ENCODE data around the gene NEB. TPM values are rescaled to one million over a fixed set of nuclear protein-coding genes. Genes with fewer than 3 reads are reported as not detected.
"Not testable (repeated sequence)": the region's sequence is repeated elsewhere in the genome, so short reads cannot be mapped to it uniquely, and the experiment has no call there.

NEB gene
- total RNA-seq, 4 donors from 2014 or later = 0.07 to 0.47 (median 0.21) TPM

DNA sequence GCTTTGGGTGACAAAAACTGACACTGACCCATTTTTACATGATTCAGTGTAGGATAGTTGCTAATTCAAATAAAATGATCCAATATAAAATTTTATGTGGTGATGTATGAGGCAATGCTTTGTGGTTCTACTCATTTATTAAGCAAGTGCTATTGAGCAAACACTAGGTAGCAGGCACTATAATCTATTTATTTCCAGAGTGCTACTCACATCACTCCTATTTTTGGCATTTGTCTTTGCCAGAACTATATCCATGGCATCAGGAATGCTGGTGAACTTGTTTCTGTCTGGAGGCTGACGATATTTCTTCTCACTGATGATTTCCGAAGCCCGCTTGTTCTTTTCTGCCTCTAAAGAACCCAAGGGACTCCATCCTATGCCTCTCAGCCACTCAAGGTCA lies 84.3 kb downstream of the NEB start:
- no peaks in the 10 kb centered on the region for H3K36me3 ChIP-seq
- no peak overlapping the region for H3K4me3 ChIP-seq

DNA sequence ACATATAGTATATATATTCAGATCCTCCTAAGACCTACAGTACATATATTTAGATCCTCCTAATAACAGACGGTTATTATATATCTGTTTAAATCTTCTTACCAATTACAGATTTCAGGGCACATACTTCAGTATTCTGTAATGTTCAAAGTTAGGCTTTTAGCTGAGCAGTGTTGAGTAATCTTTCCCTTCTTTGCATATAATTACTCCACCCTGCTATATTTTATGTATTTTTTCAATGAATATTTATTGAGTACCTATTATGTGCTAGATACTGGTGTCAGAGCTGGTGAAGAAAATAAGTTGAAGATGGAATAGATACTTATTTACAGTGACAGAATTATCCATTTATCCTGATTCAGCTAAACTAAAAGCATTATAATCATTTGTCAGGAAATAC lies 84.9 kb downstream of the NEB start:
- no peaks in the 10 kb centered on the region for H3K4me1 ChIP-seq
- 76 to 77% methylated on average over 1 of the region's 1 CpG for WGBS, 2 donors (ENCODE audit: low coverage in 1 of 2)
- TF ChIP-seq, protein P1, sequence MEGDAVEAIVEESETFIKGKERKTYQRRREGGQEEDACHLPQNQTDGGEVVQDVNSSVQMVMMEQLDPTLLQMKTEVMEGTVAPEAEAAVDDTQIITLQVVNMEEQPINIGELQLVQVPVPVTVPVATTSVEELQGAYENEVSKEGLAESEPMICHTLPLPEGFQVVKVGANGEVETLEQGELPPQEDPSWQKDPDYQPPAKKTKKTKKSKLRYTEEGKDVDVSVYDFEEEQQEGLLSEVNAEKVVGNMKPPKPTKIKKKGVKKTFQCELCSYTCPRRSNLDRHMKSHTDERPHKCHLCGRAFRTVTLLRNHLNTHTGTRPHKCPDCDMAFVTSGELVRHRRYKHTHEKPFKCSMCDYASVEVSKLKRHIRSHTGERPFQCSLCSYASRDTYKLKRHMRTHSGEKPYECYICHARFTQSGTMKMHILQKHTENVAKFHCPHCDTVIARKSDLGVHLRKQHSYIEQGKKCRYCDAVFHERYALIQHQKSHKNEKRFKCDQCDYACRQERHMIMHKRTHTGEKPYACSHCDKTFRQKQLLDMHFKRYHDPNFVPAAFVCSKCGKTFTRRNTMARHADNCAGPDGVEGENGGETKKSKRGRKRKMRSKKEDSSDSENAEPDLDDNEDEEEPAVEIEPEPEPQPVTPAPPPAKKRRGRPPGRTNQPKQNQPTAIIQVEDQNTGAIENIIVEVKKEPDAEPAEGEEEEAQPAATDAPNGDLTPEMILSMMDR (IDR thresholded peaks at IDR 0.05) = no peak
- no peak for TF ChIP-seq POLR2AphosphoS5 (IDR thresholded peaks at IDR 0.05)
- no peak for TF ChIP-seq EP300 (IDR thresholded peaks at IDR 0.05)
- TF ChIP-seq POLR2A (IDR thresholded peaks at IDR 0.05) = no peak
- no peak overlapping the region for H3K27ac ChIP-seq
- no peak for ATAC-seq
- H3K4me3 ChIP-seq = no peak overlapping the region
- no peaks in the 10 kb centered on the region for H3K36me3 ChIP-seq
- H3K9me3 ChIP-seq = peaks cover 0 to 21% (median 0%) of the 10 kb centered on the region in 3 donors
- H3K27me3 ChIP-seq = no peaks in the 10 kb centered on the region

More for the DNA sequence above, 84.3 kb downstream of the NEB start:
- Histone ChIP-seq H3K4me1 (no peaks in the 10 kb centered on the region), H3K27ac (no peak overlapping the region), H3K9me3 (peaks cover 0 to 21% (median 0%) of the 10 kb centered on the region in 3 donors), H3K27me3 (no peaks in the 10 kb centered on the region)
- WGBS, 2 donors (ENCODE audit: low coverage in 1 of 2) = 70 to 100% methylated on average over 2 to 3 of the region's 3 CpGs
- no peak for ATAC-seq
- TF ChIP-seq, protein P1 (IDR thresholded peaks at IDR 0.05) = no peak

DNA sequence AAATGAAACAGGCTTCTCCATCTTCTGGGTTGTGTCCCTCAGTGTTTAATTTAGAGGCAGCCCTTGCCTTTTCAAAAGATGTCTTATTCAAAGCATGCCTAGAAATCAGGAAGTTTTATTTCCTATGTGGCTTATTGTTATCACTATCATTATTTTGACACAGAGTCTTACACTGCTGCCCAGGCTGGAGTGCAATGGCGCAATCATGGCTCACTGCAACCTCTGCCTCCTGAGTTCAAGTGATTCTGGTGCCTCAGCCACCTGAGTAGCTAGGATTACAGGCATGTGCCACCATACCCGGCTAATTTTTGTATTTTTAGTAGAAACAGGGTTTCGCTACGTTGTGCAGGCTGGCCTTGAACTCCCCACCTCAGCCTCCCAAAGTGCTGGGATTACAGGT lies 87.8 kb downstream of the NEB start:
- WGBS, 2 donors (ENCODE audit: low coverage in 1 of 2) = 93% methylated on average over 4 of the region's 4 CpGs; no CpG with 5 or more reads in 1 of the 2 donors
- ATAC-seq, H3K4me3 ChIP-seq: not testable (repeated sequence)

DNA sequence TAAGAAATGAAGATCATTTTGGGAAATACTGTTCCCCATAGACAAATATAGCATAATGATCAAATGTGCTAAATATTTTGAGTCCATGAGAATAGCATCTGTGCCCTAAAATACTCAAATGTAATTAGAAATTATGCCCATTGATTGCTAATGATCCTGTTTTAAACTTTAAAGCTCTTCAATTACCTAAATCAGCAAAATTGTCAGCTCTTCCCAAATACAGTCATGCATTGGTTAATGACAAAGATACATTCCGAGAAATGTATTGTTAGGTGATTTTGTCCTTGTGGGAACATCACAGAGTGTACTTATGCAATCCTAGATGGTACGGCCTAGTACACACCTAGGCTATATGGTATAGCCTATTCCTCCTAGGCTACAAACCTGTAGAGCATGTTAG lies 89.7 kb downstream of the NEB start:
- TF ChIP-seq POLR2AphosphoS5 (IDR thresholded peaks at IDR 0.05) (no peak), POLR2A (IDR thresholded peaks at IDR 0.05) (no peak), EP300 (IDR thresholded peaks at IDR 0.05) (no peak)
- TF ChIP-seq, protein P1 (IDR thresholded peaks at IDR 0.05) = no peak
- WGBS, 2 donors (ENCODE audit: low coverage in 1 of 2) = 92 to 95% methylated on average over 2 of the region's 2 CpGs
- H3K4me1 ChIP-seq = no peaks in the 10 kb centered on the region

More for the DNA sequence above, 87.8 kb downstream of the NEB start:
- H3K9me3 ChIP-seq = peaks cover 0 to 21% (median 0%) of the 10 kb centered on the region in 3 donors
- H3K27ac ChIP-seq, H3K27me3 ChIP-seq, H3K4me1 ChIP-seq, H3K36me3 ChIP-seq: not testable (repeated sequence)

DNA sequence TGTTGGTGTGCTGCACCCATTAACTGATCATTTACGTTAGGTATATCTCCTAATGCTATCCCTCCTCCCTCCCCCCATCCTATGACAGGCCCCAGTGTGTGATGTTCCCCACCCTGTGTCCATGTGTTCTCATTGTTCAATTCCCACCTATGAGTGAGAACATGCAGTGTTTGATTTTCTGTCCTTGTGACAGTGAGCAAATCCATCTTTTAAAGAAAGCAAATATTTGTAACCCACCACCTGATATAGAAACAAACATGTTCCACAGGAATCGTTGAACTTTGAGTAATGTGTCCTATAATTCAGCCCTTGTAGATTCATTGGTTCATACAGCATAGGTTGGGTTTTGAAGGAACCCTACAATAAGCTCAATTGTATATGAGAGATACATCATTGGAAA lies 92.4 kb downstream of the NEB start:
- not testable (repeated sequence) for H3K36me3 ChIP-seq, ATAC-seq
- WGBS, 2 donors (ENCODE audit: low coverage in 1 of 2) = 60 to 90% methylated on average over 1 to 2 of the region's 2 CpGs

More for the DNA sequence above, 89.7 kb downstream of the NEB start:
- Histone ChIP-seq H3K27me3 (no peaks in the 10 kb centered on the region), H3K4me3 (no peak overlapping the region), H3K36me3 (no peaks in the 10 kb centered on the region), H3K9me3 (peaks cover 0 to 21% (median 0%) of the 10 kb centered on the region in 3 donors), H3K27ac (no peak overlapping the region)
- no peak for ATAC-seq

DNA sequence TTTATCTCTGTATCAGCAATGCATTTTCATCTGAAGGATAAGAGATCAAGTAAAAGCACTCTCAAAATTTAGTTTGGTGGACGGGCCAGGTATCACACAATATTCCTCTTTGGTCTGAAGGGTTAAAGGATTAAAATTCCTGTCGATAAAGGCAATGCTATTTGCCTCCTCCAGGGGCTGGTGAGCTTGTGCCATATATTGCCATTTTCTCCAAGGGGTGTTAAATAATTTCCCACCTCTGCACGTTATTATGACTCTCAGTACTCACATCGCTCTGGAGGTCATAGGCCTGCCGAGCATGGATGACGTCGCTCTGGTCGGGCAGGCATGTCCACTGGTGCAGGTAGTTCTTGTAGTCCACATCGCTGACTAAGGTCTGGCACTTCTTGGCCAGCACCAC lies 94.2 kb downstream of the NEB start:
- no peak for ATAC-seq
- TF ChIP-seq, protein P1 (IDR thresholded peaks at IDR 0.05) = no peak
- TF ChIP-seq POLR2A (IDR thresholded peaks at IDR 0.05) (no peak), EP300 (IDR thresholded peaks at IDR 0.05) (no peak), POLR2AphosphoS5 (IDR thresholded peaks at IDR 0.05) (no peak)
- H3K4me3 ChIP-seq = no peak overlapping the region
- H3K4me1 ChIP-seq = peaks cover 0 to 15% (median 6%) of the 10 kb centered on the region in 3 donors
- no peaks in the 10 kb centered on the region for H3K27me3 ChIP-seq
- H3K9me3 ChIP-seq = peaks cover 0 to 3% (median 0%) of the 10 kb centered on the region in 3 donors
- no peak overlapping the region for H3K27ac ChIP-seq
- 92% methylated on average over 3 of the region's 9 CpGs; no CpG with 5 or more reads in 1 of the 2 donors for WGBS, 2 donors (ENCODE audit: low coverage in 1 of 2)
- no peaks in the 10 kb centered on the region for H3K36me3 ChIP-seq

More for the DNA sequence above, 92.4 kb downstream of the NEB start:
- H3K9me3 ChIP-seq, H3K4me3 ChIP-seq, H3K27me3 ChIP-seq, H3K27ac ChIP-seq: not testable (repeated sequence)
- peaks cover 0 to 15% (median 6%) of the 10 kb centered on the region in 3 donors for H3K4me1 ChIP-seq

Data from gastroesophageal sphincter (tissue), 4 donors.